GM18511 (cell line): ENCODE results near the gene HDHD3.
"Not testable (repeated sequence)": the region's sequence is repeated elsewhere in the genome, so short reads cannot be mapped to it uniquely, and the experiment has no call there.

Experiments
- ATAC-seq: cut with Tn5 transposase; IDR thresholded peaks from one replicate; pipeline ENCODE4 v1.9.1; 2021; ENCODE audit warnings: mild to moderate bottlenecking, moderate library complexity; ENCODE audit not compliant: unreplicated experiment

The HDHD3 gene

GRCh38 chr9:113376634-113377567, at the start of gene HDHD3:
HDHD3 (minus strand) TSS chr9:113376986; CDS start chr9:113374354, 2,632 bp downstream.
- peak; percentile 75 for ATAC-seq

DNA sequence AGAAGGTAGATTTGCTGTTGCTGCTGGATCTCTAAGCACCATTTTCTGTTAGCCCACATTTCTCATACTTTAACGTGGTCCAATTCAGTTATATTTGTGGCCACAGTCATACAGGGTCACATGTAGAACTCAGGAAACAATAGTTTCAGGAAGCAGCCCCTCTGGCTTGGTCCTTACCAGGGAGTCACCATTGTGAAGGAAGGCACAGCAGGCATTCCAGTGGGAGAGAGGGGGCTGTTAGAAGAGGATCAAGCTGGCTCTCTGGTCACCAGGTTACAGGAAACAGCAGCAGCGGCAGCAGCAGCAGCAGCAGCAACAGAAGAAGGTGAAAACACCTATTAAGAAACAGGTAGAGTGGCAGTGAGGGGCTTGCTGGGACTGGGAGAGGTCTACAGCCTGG, 48.3 kb upstream of the HDHD3 start:
- no peak for ATAC-seq

GRCh38 chr9:113421726-113422125, 44.9 kb upstream of the HDHD3 start:
- ATAC-seq = no peak

- no peak for ATAC-seq
These were observed 40.6 kb upstream of the HDHD3 start for GRCh38 chr9:113417370-113417769.

- peak; percentile 99 for ATAC-seq
These were observed 39.4 kb upstream of the HDHD3 start for GRCh38 chr9:113416149-113416721.

GRCh38 chr9:113410207-113410864, 33.5 kb upstream of the HDHD3 start, which contains the start of the genes C9orf43 and POLE3:
C9orf43 (plus strand) TSS chr9:113410747; CDS start chr9:113413494, 2,747 bp downstream.
POLE3 (minus strand) TSS chr9:113410675; CDS start chr9:113410293, 382 bp downstream.
- ATAC-seq = peak; percentile 94

DNA sequence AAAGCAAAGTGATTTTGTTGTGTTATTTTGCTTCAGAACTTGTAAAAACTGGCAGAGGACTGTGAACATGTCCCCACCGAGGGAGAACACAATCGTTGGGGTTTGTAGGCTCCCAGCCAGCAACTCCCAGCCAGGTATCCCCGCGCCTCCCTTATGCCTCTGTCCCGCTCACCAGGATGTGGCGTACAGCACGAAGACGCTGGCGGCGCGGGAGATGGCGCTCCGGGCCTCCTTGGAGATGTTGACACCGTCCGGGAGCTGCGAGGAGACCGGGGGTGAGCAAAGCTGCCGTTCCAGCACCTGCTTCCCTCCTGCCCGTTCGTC, 33.1 kb upstream of the HDHD3 start:
- peak; percentile 7 for ATAC-seq

DNA sequence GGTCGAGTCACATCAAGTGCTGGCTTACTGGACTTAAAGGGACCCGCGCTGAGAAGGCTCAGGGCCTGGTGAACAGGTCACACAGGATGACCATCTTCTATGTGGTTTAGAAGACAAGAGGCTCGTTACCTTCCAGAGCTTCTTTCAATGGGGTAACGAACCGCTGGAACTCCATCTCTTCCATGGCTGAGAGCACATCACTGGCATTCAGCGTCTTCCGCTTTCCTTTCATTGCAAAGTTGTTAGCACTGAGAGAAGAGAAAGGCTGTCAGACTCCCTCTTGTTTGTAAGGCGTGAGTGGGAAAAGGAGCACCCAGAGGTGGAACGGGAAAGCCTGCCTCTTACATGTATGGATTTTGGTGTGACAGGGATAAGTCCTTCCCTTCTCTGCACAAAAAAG, 32.7 kb upstream of the HDHD3 start:
- no peak for ATAC-seq

DNA sequence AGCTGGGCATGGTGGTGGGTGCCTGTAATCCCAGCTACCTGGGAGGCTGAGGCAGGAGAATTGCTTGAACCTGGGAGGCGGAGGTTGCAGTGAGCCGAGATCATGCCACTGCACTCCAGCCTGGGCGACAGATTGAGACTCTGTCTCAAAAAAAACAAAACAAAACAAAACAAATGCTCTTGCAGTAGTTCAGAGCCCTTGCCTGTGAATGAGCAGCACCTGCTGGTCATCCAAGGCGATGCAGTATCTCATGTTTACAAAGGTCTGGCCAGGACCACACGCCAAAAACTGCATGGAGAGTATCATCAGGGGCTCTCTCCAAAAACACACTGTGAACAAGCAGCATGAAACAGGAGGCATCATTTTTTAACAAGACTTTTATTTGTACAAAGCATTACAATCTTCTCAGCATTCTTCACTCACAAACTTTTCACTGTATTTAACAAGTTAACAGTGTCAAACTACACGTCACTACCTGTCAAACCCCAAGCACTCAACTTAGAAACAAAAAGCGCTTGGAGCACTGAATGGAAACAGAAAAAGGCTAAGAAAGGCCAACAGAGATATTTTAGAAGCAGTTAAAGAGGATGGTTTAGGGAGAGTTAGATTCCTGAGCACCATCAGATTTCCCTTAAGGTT, 30.2 kb upstream of the HDHD3 start:
- ATAC-seq = peak; percentile 18

DNA sequence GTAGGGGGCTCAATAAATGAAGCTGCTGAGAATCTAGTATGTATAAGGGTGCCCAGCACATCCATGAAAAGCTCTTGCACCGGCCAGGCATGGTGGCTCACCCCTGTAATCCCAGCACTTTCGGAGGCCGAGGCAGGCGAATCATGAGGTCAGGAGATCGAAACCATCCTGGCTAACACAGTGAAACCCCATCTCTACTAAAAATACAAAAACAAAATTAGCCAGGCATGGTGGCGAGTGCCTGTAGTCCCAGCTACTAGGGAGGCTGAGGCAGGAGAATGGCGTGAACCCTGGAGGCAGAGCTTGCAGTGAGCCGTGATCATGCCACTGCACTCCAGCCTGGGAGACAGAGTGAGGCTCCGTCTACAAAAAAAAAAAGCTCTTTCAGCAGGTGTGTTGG, 29.6 kb upstream of the HDHD3 start:
- ATAC-seq = not testable (repeated sequence)

GRCh38 chr9:113403646-113404045, 26.9 kb upstream of the HDHD3 start:
- no peak for ATAC-seq

- peak; percentile 99 for ATAC-seq
These were observed 24.4 kb upstream of the HDHD3 start, which contains the start of gene ALAD for GRCh38 chr9:113401027-113401792. ALAD (minus strand) TSS chr9:113401284; CDS start chr9:113393559, 7,725 bp downstream.

GRCh38 chr9:113399646-113400200, 22.9 kb upstream of the HDHD3 start:
- ATAC-seq = no peak

GRCh38 chr9:113398796-113399195, 22.0 kb upstream of the HDHD3 start:
- ATAC-seq = no peak

- ATAC-seq = no peak
These were observed 20.4 kb upstream of the HDHD3 start for GRCh38 chr9:113397203-113397631.

DNA sequence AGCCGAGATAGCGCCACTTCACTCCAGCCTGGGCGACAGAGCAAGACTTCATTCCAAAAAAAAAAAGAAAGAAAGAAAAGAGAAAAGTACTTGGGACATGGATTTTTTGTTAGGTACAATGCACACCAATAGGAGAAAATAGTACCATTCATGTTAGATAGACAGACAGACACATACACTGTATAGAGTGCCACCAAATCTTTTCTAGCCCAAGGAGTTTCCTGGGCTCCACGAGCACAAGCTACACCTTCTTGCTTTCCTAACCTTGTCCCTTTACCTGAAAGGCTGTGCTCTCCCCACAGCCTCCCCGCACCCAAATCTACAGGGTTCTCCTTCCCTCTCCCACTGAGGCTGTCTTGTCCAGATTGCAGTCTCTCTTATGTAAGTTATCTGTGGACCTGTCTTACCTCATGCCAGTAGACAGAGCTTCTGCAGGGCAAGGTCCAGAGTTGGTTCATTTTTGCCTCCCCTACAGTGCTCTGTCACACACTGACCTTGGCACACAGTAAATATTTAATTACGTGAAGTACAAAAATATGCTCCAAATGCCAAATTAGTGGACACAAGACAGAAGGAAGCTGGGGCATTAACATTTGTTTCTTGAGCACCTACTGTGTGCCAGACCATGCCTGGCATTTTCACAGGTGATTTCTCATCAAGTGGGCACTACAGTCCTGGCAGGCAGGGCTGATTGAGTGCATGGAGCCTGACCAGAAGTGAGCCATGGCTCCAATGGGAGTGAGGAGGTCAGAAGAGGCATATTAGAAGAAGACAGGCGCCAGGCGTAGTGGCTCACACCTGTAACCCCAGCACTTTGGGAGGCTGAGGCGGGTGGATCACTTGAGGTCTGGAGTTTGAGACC, 18.4 kb upstream of the HDHD3 start:
- no peak for ATAC-seq

- ATAC-seq = no peak
These were observed 16.5 kb upstream of the HDHD3 start for GRCh38 chr9:113393281-113393680.

DNA sequence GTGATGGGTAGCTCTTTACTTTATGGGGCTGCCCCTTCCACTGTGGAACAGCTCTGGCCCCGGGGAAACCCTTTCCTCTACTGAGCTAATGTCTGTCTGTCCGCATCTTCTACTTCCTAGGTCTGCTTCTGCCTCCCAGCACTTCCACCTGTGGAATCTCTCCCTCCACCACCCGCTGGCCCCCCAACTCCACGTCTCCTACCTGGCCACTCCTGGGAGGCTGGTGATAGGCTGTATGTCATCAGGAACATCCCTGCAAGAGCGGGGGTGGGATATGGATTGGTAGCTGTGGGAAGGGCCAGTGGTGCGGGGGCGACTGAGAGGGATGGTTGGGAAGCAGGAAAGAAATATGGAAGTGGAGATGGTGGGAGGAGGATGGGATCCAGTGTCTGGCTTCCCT, 15.1 kb upstream of the HDHD3 start:
- no peak for ATAC-seq
